Bronchial smooth muscle cell (primary cell): ENCODE data around the gene PTPN22. TPM values are rescaled to one million over a fixed set of nuclear protein-coding genes. Genes with fewer than 3 reads are reported as not detected.

Experiments
- total RNA-seq: library from RNA; depleted of rRNA; stranded (reverse); fragments of >200 nt; gene quantifications from 2 replicates; pipeline ENCODE4 v1.2.1, GENCODE V29; 2014

Gene PTPN22
- 0.77 and 0.95 TPM in 2 replicates for total RNA-seq

DNA sequence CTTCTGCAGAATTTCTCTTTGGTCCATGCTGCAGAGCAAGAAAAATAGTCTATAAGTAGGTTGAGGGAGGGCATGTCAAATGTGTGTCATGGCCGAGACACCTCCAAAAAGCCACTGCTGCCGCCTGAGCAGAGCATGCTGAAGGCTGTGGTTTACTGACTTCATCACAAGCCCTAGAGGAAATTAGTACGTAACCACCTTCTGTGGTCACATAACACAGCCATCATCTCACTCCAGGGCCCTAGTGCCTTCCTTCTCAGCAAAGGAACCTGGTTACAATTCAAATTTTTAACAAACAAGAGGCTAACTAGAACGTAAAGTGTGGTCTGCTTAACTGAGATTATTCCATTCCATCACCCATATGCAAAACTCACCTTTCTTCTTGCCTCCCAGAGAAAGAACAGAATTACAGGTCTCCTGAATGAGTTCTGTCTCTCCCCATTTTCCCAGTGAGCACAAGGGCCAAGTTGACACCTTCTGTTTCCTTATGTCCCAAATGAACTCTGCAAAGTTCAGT, at the start of gene PTPN22:
TSS of gene PTPN22 (minus strand) at position 116 of the 517 bp plus-strand sequence.

DNA sequence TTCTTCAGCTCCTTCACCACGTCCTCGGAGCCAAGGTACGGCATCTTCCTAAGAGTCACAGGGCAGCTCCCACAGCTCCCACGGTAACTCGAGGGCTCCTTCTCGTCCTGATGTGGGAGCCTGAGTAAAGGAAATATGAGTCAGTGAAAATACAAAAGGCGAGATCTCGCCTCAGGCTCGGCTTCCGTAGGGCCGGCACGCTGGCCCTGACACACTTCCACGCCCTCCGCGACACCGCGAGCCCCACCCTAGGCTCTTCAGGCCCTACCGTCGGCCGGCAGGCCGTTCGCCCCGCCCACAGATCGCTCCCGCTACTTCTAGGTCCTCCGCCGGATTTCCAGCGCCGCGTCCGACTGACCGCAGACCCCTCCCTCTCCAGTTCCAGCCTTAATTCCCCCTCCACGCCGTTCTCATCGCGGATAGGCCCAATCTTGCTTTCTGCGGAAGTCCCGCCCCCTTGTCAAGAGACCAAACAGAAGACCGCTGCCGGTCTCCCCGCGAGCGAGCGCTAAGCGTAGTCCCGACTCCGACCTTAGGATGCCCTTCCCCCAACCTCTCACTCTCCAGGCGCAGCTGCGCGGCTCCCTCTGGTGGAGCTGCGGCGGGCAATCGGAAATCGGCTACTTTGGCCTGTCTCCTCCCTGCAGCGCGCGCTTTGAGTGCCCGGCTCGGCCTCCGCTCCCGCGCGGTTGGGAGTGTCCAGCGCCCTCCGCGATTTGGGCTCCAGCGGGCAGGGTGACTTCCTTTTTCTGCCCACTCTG, 33.3 kb upstream of the PTPN22 start, which contains the start of the genes AP4B1 and DCLRE1B:
TSS of gene AP4B1 (minus strand) at position 126 of the 761 bp plus-strand sequence. CDS start at position 44, 82 bp downstream.
TSS of gene DCLRE1B (plus strand) at position 653 of the 761 bp plus-strand sequence. CDS start 261 bp downstream, outside the sequence.

DNA sequence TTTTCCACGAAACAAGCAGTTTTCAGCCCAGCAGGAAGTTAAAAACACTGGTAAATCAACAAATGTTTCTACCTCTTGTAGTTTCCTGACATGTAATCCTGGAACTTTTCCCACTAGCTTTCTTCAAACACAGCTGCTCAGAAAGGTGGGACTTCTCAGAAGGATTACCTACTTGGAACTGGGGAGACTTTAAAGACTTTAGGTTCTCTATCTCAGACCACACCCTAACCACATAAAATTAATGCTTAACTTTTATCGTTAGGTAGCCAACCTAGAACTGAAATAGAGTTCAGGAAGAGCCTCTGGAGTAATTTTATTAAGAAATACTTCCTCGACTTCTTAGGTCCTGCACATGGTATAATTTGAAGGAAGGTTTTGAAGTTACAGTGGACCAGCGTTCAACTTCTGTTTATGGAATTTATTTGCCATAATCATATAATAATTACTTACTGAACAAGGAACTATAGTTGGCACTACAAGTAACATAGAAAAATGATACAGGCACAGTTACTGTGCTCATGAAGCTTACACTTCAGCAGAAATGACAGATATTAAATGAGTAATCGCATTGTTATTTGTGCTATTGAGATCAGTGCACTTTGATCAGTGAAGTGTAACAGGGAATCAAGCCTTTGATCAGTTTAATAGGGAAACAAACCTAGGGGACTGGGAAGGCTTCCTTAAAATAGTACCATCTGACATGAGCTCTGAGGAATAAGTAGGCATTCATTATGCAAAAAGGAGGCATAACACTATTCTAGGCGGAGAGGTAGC, 16.1 kb upstream of the PTPN22 start, which contains the start of gene BCL2L15:
TSS of gene BCL2L15 (minus strand) at position 180 of the 774 bp plus-strand sequence. CDS start 206 bp downstream, outside the sequence.

DNA sequence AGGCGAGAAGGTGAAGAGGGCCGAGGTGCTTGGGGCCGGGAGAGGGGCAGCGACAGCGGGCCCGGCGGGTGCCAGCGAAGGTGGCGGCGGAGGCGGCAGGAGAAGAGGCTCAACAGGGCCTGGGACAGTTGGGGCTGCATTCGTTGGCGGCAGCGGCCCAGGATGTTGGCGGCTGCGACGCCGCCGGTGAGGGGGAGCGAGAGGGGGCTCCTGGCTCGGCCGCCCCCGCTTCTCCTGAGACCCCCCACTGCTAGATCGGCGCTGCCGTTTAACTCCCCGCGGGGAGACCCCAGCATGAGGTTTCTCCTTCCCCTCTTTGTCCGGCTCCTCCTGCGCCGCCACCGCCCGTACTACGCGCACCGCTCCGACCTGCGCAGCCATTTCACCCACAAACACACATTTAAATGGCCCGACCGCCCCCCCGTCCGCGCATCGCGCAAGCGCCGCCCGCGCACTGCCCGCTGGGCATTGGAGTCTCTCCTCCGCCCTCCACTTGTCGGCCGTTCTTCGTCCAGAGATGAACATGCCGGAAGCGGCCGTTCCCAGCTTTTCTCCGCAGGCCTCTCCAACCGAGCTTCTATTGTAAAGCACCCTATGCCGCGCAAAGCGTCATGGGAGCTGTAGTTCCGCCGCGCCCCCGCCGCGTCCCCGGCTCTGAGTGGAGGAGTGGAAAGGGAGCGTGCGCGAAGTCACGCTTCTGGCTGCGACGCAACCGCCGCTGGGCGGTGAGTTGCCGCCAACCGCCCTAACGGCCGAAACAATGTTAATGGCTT, 59.4 kb downstream of the PTPN22 start, which contains the start of gene RSBN1:
TSS of gene RSBN1 (minus strand) at position 589 of the 773 bp plus-strand sequence. CDS start at position 525, 64 bp downstream.

Other genes with a start within 250 kb of the PTPN22 start
- gene PHTF1, start 112.2 kb downstream of the PTPN22 start, total RNA-seq: 17.2 and 22.9 TPM in 2 replicates
- 6.6 and 13.2 TPM in 2 replicates for gene RSBN1, start 59.2 kb downstream of the PTPN22 start, total RNA-seq
- under 0.01 TPM in 2 replicates for gene BCL2L15, start 15.9 kb upstream of the PTPN22 start, total RNA-seq
- gene AP4B1, start 33.1 kb upstream of the PTPN22 start, total RNA-seq: 13.9 and 14.2 TPM in 2 replicates
- 0.69 and 0.79 TPM in 2 replicates for gene DCLRE1B, start 33.6 kb upstream of the PTPN22 start, total RNA-seq
- gene HIPK1, start 57.6 kb upstream of the PTPN22 start, total RNA-seq: 12.2 and 14.0 TPM in 2 replicates
- 140 and 177 TPM in 2 replicates for gene OLFML3, start 107.8 kb upstream of the PTPN22 start, total RNA-seq